PFSK-1 (cell line): ENCODE data around the gene KRTAP5-7.

Source experiments
- TAF1 ChIP-seq: IDR thresholded peaks from 2 replicates; pipeline ENCODE4 v1.6.1; 2012; ENCODE audit warnings: low read length, control low read depth, borderline replicate concordance; ENCODE audit not compliant: insufficient read depth
- TF ChIP-seq, protein P1 (sequence below), 2 experiments: IDR thresholded peaks; 2 replicates each; pipeline versions ENCODE4 v1.6.1 to v1.8.0; 2011 to 2012; ENCODE audit warnings: low read depth in 2 of 2, low read length in 2 of 2, control low read depth in 1 of 2, inconsistent platforms in 1 of 2, mild to moderate bottlenecking in 1 of 2, moderate library complexity in 1 of 2; ENCODE audit not compliant: insufficient read depth in 1 of 2

DNA sequence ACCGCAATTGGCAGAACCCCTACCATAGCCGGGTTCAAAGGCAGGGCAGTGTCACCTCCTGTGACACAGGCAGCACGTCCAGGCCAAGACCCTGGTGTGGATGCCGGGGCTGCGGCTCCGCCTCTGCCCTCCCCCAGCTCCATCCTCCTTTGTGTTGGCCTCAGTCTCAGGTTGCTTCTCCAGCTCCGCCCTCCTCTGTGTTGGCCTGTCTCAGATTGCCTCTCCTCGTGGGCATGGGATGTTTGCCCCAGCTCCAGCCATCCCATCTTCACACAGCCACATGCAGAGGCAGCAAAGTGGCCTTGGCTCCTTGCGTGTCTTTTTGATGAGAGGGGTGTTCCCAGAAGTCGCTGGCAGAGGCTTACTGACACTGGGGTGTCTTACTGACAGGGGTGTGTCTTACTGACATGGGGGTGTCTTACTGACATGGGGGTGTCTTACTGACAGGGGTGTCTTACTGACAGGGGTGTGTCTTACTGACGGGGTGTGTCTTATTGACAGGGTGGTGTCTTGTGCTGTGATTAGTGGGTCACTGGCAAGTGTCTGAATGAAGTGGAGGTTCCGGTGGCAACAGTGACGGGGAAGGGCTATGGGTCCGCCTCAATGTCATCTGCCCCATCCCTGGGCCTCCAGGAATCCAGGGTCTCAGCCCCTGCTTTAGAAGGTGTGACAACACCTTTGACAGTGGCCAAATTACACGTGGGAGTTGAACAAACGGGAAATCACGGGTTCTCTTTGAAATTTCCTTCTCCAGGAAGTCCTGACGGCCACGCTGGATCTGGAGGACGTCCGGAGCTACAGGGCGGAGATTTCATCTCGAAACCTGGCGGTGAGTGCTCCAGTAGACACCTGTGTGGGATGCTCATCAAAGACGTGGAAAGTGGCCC lies 49.2 kb upstream of the KRTAP5-7 start:
- no peak for TF ChIP-seq TAF1
- TF ChIP-seq, protein P1, sequence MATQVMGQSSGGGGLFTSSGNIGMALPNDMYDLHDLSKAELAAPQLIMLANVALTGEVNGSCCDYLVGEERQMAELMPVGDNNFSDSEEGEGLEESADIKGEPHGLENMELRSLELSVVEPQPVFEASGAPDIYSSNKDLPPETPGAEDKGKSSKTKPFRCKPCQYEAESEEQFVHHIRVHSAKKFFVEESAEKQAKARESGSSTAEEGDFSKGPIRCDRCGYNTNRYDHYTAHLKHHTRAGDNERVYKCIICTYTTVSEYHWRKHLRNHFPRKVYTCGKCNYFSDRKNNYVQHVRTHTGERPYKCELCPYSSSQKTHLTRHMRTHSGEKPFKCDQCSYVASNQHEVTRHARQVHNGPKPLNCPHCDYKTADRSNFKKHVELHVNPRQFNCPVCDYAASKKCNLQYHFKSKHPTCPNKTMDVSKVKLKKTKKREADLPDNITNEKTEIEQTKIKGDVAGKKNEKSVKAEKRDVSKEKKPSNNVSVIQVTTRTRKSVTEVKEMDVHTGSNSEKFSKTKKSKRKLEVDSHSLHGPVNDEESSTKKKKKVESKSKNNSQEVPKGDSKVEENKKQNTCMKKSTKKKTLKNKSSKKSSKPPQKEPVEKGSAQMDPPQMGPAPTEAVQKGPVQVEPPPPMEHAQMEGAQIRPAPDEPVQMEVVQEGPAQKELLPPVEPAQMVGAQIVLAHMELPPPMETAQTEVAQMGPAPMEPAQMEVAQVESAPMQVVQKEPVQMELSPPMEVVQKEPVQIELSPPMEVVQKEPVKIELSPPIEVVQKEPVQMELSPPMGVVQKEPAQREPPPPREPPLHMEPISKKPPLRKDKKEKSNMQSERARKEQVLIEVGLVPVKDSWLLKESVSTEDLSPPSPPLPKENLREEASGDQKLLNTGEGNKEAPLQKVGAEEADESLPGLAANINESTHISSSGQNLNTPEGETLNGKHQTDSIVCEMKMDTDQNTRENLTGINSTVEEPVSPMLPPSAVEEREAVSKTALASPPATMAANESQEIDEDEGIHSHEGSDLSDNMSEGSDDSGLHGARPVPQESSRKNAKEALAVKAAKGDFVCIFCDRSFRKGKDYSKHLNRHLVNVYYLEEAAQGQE (IDR thresholded peaks at IDR 0.05; ENCODE audit: insufficient read depth in 1 of 2, low read depth in 2 of 2, low read length in 2 of 2): no peak
